Omental fat pad (tissue), 4 donors: ENCODE data around the gene HMCN2. TPM values are rescaled to one million over a fixed set of nuclear protein-coding genes. Genes with fewer than 3 reads are reported as not detected.

Experiments used
- ATAC-seq: fragments of 150-250 bp; one replicate; pipeline ENCODE4 v1.9.1; 2016; ENCODE audit warnings: mild to moderate bottlenecking, moderate library complexity; ENCODE audit not compliant: low FRiP score
- DNase-seq: peaks from one replicate; pipeline ENCODE4 v3.0.0-alpha.2; 2019; ENCODE audit warnings: low spot score
- total RNA-seq, 4 donors: library from RNA; depleted of rRNA; stranded (reverse); fragments of >200 nt; gene quantifications; one replicate each; pipeline ENCODE4 v1.1.0, GENCODE V29; 2016
- TF ChIP-seq, protein P1 (sequence below), 3 donors: fragments of 450-650 bp; IDR thresholded peaks; one replicate each; pipeline ENCODE4 v1.5.1; 2016 to 2017; ENCODE audit warnings: antibody characterized with exemption in 3 of 3, mild to moderate bottlenecking in 3 of 3, moderate library complexity in 2 of 3

HMCN2 gene
- total RNA-seq, 4 donors from 2014 or later, result 0.19 to 5.8 (median 0.75) TPM

GRCh38 chr9:130454812-130455325 lies 189.3 kb downstream of the HMCN2 start:
- TF ChIP-seq, protein P1, sequence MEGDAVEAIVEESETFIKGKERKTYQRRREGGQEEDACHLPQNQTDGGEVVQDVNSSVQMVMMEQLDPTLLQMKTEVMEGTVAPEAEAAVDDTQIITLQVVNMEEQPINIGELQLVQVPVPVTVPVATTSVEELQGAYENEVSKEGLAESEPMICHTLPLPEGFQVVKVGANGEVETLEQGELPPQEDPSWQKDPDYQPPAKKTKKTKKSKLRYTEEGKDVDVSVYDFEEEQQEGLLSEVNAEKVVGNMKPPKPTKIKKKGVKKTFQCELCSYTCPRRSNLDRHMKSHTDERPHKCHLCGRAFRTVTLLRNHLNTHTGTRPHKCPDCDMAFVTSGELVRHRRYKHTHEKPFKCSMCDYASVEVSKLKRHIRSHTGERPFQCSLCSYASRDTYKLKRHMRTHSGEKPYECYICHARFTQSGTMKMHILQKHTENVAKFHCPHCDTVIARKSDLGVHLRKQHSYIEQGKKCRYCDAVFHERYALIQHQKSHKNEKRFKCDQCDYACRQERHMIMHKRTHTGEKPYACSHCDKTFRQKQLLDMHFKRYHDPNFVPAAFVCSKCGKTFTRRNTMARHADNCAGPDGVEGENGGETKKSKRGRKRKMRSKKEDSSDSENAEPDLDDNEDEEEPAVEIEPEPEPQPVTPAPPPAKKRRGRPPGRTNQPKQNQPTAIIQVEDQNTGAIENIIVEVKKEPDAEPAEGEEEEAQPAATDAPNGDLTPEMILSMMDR (IDR thresholded peaks at IDR 0.05), result no peak
- DNase-seq (no peak), ATAC-seq (no peak)

- no peak for DNase-seq
- ATAC-seq, result no peak
- TF ChIP-seq, protein P1 (IDR thresholded peaks at IDR 0.05), result no peak
Observed at GRCh38 chr9:130458027-130458803, 192.7 kb downstream of the HMCN2 start.

DNA sequence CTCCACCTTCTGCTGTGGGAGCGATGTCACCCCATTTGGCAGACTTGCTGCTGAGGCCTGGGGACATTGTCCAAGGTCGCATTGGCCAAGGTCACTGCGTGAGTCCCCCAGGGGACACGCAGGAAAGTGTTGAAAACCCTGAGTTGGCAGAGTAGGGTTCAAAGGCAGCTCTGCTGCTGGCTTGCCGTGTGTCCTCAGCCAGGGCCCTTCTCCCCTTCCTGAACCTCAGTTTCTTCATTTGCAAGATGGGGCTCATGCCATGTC lies 193.2 kb downstream of the HMCN2 start:
- TF ChIP-seq, protein P1 (IDR thresholded peaks at IDR 0.05), result no peak
- no peak for DNase-seq
- no peak for ATAC-seq

- DNase-seq, result no peak
- ATAC-seq, result no peak
Observed at GRCh38 chr9:130459151-130459550, 193.6 kb downstream of the HMCN2 start.

GRCh38 chr9:130459941-130460669 lies 194.5 kb downstream of the HMCN2 start:
- DNase-seq, result no peak
- no peak for ATAC-seq
- TF ChIP-seq, protein P1 (IDR thresholded peaks at IDR 0.05), result no peak

More at GRCh38 chr9:130459151-130459550, 193.6 kb downstream of the HMCN2 start:
- TF ChIP-seq, protein P1 (IDR thresholded peaks at IDR 0.05), result no peak

DNA sequence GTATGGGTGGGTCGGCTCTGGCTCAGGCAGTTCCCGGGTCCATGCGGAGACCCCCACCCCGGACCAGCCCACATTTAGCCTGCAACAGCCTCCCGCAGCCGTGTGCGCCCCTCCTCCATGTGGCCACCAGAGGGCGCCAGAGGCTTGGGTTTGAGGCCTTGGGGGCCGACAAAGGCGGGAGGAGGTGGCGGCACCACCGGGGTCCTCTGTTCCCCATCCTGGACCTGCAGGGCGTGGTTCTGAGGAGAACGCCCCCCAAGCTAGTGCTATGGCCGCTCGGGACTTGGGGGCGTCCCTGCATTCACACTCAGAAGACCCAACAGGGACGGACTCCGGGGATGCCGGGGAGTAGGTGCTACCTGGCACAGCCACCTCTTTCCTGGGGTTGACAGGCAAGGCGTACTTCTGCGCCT lies 195.7 kb downstream of the HMCN2 start:
- peak; percentile 55 for DNase-seq
- TF ChIP-seq, protein P1 (IDR thresholded peaks at IDR 0.05), result peak in 1 of 3 donors; percentile 74
- no peak for ATAC-seq
